NCI-H2227 (cell line): ENCODE data around the gene NFXL1.

ENCODE experiments used
- DNase-seq: peaks from one replicate; lab custom pipeline; 2025; ENCODE audit not compliant: unreplicated experiment; lab: John Stamatoyannopoulos, UW

The NFXL1 gene

DNA sequence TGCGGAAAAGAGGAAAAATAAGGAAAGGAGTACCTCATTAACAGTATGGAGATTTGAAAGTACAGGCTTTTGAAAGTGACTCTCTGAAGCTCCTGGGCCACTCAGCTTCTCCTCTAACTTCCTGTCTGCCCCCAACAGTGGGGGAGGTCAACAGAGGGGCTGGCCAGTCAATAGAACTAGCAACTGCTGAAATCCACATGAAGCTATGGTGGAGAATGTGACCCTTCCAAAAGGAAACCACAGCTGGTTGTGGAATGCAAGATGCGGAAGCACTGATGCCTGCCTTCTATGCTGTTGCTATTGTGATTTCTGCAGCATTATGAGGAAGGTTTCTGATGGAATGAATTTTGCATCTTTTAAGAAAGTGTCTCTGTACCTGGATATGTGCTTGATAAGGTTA is 78.9 kb downstream of the NFXL1 start:
- DNase-seq, result no peak

DNA sequence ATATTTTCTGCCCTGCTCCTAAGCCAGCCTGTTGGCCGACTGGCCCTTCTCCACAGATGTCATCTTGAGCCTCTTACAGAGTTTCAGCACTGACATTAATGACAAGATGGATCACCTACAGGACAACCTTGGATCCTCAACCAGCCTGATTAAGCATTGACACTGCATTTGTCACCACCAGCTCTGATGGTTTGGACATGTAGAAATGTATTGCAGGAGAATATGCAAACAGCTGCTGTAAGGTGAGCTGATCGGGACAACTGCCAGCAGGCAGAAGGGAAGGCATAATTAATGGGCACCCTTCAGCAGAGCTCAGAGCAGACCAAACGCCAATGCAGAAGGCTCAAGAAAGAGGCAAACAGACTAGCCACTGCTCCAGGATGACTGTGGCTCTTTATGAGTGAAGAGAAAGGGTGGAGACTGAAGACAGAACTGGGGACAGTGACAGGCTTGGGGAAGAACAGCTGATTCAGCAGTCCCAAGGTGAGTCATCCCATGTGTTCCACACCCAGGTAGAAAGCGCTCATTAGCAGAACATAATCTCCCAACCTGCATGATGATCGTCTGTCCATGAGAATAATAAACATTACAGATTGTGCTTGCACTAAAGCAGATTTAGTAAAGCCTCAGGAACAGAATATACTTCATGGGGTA is 83.2 kb downstream of the NFXL1 start:
- DNase-seq, result no peak

DNA sequence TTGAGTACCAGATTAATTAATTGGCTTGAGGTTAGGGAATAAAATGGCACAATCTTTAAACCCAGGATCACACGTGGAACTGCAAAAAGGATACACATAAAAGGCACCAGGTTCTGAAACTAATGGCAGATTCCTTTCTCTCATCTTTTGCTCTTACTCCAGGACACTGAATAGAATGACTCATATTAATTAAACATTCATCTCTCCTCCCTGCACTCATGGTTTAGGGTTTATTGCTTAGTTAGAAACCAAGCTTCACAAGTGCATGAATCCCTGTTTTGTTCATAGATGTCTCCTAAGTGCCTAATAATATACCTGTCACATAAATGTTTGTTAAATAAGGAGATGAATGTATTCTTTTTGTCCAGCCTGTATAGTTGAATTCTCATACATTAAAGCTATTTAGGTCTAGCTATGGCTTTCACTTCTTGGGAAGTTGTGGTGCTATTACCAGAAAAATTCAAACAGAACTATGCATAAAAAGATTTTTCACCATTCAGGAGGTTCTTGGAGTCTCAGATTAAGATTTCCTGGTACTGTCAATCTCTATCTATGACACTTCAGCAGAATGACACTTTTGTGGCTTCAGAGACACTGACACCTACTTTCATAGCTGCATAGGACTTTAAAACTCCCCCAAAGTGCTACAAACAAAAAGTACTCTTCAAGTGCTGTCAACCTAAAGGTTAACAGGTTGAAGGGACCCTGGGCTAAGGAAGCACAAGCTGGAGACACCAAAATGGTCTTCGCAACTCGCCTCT is 83.9 kb downstream of the NFXL1 start:
- DNase-seq, result no peak

DNA sequence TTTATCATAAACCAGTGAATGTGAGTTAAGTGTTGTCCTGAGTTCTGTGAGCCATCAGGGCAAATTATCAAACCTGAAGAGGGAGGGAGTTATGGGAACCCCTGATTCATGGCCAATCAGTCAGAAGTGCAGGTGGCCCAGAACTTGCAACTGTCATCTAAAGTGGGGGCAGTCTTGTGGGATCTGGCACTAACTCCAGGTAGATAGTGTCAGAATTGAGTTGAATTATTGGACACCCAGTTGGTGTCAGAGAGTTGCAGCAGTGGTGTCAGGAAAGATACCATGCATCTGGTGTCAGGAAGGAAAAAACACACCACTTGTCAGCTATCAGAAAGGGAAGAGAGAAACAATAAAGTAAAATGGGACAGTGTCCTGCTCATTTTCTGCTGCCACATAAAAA is 84.9 kb downstream of the NFXL1 start:
- DNase-seq, result no peak

DNA sequence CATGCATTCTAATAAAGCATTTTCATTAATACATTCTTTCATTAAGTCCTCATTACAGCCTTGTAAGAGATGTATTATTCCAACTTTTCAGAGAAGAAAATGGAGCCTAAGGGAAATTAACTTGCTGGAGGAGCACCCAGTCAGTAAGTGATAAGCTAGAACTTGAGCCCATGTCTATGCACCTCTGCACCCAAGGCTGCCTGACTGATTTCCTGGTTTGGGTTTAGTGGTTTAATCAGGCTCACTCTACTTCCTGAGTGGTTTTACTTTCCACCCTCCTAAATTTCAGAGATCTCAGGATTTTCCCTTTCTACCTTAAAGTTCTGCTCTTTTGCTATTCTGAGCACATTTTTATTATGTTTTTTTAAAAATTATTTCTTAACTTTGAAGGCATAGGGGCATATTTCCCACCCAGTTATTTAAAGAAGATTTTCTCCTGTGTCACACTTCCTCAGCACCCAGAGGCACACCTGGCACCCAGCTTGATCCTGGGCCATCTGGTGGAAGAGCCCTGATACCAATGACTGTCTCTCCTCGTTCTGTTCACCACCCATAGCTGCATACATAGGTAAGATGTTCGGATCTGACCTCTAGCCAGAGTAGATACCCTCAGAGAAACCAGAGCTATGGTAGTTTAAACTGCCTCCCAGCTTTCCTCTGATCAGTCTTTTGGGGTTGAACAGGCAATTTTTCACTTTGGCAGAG is 86.9 kb downstream of the NFXL1 start:
- DNase-seq, result no peak

DNA sequence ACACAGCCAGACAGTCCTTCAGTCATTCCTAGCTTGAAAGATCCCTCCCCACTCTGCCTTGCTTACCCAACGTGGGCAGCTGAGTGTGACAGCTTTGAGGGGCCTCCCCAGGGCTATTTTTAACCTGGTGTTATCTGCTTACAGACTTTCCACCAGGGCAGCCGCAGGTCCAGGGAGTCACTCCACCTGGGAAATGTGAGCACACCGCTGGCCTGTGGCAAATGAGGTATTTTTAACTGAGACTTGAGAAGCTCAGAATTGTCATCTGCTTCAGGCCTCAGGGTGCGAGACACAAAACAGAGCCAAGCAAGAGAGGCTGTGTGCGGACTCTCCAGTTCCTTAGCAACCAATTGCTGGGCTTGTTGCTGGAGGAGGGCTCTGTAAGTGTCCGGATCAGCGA is 89.5 kb downstream of the NFXL1 start:
- no peak for DNase-seq

DNA sequence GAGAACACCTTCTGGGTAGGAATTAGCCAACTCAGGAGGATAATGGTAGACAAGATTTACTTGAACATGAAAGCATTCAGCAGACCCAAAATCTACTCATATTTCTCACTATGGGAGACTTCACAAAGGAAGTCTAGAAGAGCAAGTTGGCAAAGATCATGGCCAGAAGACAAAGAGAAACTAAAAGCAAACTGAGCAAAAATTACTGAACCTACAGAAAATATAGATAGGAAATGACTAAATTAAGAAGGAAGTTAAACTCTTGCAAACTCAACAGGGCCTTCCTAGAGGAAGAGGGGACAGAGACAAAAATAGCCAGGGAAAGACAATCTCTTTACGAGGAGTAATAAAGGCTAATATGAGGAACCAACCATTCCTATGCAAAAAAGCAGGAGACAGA is 95.2 kb downstream of the NFXL1 start:
- DNase-seq, result no peak

DNA sequence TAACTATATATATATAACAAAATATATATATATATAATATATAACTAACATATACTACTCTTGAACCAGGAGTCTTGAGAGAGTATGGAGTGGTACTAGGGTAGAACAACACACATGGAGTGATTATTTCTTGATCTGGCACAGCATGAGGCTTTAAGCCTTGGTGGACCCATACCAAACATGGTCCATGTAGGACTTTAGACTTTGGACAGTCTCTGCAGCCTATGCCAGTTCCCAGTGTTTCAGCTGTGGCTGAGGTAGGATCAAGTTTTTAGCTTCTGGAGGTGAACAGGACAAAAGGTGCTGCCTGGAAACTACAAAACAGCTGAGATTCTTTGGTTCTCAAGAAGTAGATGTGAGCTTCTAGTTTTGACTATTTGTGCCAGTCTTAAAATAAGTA is 97.1 kb downstream of the NFXL1 start:
- no peak for DNase-seq

DNA sequence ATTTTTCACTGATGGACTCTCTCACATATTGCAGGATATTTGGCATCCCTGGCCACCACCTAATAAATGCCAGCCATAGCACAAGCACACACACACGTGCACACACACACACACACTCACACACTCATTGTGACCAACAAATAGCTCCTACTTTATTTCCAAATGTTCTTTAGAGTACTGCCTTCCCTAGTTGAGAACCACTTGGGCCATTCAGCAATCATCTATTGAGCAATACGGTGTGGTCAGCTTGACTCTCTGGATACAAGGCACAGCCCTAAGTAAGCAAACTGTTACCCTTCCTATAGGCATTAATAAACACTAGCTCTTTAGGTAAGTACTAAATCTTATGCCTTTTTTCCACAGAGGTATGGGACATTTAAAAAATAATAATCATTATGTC is 97.6 kb downstream of the NFXL1 start:
- no peak for DNase-seq

DNA sequence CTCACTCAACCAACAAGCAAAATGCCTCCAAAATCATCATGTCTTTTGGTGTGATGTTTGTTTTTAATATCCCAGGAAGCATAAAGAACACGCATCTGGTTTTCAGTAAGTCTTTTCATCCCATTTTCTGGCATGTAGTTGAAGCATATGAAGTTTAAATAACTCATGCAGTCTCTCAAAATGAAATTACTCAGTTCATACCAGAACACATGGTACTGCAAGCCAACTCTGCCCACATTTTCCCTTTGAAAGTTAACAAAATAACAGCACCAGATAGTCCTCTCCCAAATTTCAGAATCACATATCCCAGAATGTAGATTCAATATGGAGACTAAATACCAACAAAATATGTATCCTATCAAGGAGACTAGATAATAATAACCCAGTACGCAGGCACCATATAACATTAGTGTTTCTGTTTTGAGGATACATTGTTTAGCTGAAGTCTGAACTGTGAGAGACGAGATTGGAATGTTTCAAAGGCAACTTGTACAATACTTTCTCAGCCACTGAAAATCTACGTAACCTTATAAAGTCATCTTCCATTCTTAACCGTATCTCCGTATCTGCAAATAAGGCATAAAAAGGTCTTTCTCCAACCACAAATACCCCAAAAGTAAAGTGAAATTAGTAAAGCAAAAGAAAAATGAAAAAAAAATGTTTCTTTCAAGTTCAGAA is 99.6 kb downstream of the NFXL1 start:
- DNase-seq, result no peak

DNA sequence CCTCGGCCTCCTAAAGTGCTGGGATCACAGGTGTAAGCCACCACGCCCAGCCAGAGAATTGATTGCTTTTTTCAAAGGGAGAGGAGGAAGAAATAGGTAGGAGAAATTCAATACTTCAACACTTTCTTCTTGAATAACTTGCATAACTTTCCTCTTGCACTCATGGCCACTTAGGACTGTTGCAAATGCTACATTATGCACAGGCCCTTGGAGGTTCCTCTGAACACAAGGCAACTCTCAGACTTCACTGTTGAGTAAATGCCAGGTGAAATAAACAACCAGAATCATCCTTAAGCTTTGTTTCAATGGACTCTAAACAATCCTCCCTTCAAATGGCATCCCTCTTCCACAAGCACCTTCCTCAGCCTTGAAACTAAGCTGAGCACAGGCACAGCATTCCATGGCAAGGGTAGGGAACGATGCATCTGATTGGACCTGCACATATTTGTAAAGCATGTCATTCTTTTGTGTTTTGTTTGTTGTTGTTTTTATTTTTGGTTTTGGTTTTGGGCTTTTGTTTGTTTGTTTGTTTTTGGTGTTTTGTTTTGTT is 104.7 kb downstream of the NFXL1 start:
- DNase-seq, result no peak

DNA sequence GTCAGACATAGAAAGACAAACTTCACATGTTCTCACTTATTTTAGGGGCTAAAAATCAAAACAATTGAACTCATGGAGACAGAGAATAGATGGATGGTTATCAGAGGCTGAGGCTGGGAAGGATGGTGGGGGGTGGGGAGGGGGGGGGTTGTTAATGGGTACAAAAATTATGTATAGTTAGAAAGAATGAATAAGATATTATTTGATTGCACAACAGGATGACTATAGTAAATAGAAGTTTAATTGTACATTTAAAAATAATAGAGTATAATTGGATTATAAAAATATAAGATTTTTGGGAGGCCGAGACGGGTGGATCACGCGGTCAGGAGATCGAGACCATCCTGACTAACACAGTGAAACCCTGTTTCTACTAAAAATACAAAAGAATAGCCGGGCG is 109.8 kb downstream of the NFXL1 start:
- no peak for DNase-seq

DNA sequence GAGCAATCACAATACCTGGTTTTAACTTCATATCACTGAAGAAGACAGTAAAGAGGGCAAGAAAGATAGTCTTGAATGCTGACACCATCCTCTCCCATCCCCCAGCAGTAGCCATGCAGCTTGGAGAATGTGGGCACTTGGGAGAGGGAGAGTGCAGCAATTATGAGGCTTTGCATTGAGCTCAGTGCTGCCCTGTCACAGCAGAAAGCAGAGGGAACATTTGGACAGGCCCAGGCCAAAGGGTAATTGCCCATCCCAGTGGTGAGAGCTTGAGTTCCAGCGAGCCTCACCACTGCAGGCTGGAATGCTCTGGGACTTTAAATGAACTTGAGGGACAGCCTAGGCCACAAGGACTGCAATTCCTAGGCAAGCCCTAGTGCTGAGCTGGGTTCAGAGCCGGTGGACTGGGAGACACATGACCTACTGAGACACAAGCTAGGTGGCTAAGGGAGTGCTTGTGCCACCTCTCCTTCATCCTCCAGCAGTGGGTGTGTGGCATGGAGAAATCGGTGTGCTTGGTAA is 112.8 kb downstream of the NFXL1 start:
- no peak for DNase-seq

DNA sequence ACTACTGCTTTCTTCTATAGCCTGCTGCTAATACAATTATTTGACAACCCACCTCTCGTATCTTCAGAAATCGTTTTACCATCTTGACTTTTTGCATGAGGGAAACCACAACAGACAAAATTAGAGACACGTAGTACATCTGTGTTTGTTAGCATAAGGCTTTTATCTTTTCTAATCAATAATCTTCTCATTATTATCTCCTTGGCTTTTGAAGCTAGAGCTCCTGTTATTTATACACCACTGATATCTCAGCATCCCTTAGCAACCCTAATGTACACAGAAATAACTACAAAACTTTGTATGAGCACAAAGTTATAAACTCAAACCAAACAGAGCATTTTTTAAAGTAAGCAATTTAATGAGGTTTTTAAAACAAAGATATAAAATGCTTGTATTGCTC is 116.2 kb downstream of the NFXL1 start:
- DNase-seq, result no peak
